Peyer's patch (tissue), 4 donors: ENCODE results near the gene CLCN4. TPM values are rescaled to one million over a fixed set of nuclear protein-coding genes. Genes with fewer than 3 reads are reported as not detected.

Experiments used
- DNase-seq, 3 donors: peaks; one replicate each; pipeline ENCODE4 v3.0.0-alpha.2; 2017 to 2019
- H3K27ac ChIP-seq, 4 donors: fragments of 200-600 bp; sonication (generic); one replicate each; pipeline ENCODE4 v1.5.1; 2016 to 2019
- H3K27me3 ChIP-seq, 2 donors: fragments of 200-600 bp; sonication (generic); one replicate each; pipeline ENCODE4 v1.5.1; 2019
- H3K36me3 ChIP-seq, 3 donors: fragments of 200-600 bp; sonication (generic); one replicate each; pipeline ENCODE4 v1.5.1; 2016 to 2019
- H3K4me1 ChIP-seq, 4 donors: fragments of 200-600 bp; sonication (generic); one replicate each; pipeline ENCODE4 v1.5.1; 2016 to 2019
- H3K4me3 ChIP-seq, 4 donors: fragments of 200-600 bp; sonication (generic); 1 replicate in 3 of 4; 2 replicates in 1 of 4; pipeline ENCODE4 v1.5.1; 2016 to 2019; ENCODE audit warnings: mild to moderate bottlenecking in 1 of 4
- H3K9me3 ChIP-seq, 4 donors: fragments of 200-600 bp; sonication (generic); one replicate each; pipeline ENCODE4 v1.5.1; 2016 to 2019; ENCODE audit warnings: mild to moderate bottlenecking in 1 of 4
- CTCF ChIP-seq, 6 experiments: fragments of 450-650 bp in 4 of 6; fragments of 200-600 bp in 2 of 6; sonication (generic) in 1 of 6; IDR thresholded peaks; one replicate each; pipeline ENCODE4 v1.5.1; 2017 to 2019; ENCODE audit warnings: antibody characterized with exemption in 6 of 6, mild to moderate bottlenecking in 3 of 6, moderate library complexity in 1 of 6
- POLR2A ChIP-seq, 2 donors: fragments of 450-650 bp; IDR thresholded peaks; one replicate each; pipeline ENCODE4 v1.5.1; 2017; ENCODE audit warnings: antibody characterized with exemption in 2 of 2, mild to moderate bottlenecking in 2 of 2, moderate library complexity in 2 of 2
- total RNA-seq, 4 donors: library from RNA; depleted of rRNA; stranded (reverse); fragments of >200 nt; gene quantifications; one replicate each; pipeline ENCODE4 v1.1.0, GENCODE V29; 2016

The CLCN4 gene
- total RNA-seq, 4 donors from 2014 or later = 0.35 to 4.3 (median 1.7) TPM; not detected in 1

- Histone ChIP-seq H3K9me3 (no peaks in the 10 kb centered on the region), H3K4me1 (no peaks in the 10 kb centered on the region), H3K27ac (no peak overlapping the region), H3K4me3 (no peak overlapping the region), H3K36me3 (no peaks in the 10 kb centered on the region), H3K27me3 (no peaks in the 10 kb centered on the region)
- no peak for DNase-seq
- TF ChIP-seq CTCF (IDR thresholded peaks at IDR 0.05) = no peak
- no peak for TF ChIP-seq POLR2A (IDR thresholded peaks at IDR 0.05)
These were observed 55.6 kb downstream of the CLCN4 start for GRCh38 chrX:10212395-10212794.

GRCh38 chrX:10213716-10214115 lies 56.9 kb downstream of the CLCN4 start:
- no peaks in the 10 kb centered on the region for H3K4me1 ChIP-seq
- no peak overlapping the region for H3K27ac ChIP-seq
- DNase-seq = no peak
- H3K9me3 ChIP-seq = no peaks in the 10 kb centered on the region
- no peaks in the 10 kb centered on the region for H3K27me3 ChIP-seq
- TF ChIP-seq CTCF (IDR thresholded peaks at IDR 0.05) (no peak), POLR2A (IDR thresholded peaks at IDR 0.05) (no peak)
- H3K4me3 ChIP-seq = no peak overlapping the region
- no peaks in the 10 kb centered on the region for H3K36me3 ChIP-seq

GRCh38 chrX:10216208-10216607 lies 59.4 kb downstream of the CLCN4 start:
- H3K36me3 ChIP-seq = no peaks in the 10 kb centered on the region
- no peaks in the 10 kb centered on the region for H3K4me1 ChIP-seq
- DNase-seq = no peak
- no peaks in the 10 kb centered on the region for H3K27me3 ChIP-seq
- no peak overlapping the region for H3K27ac ChIP-seq
- H3K9me3 ChIP-seq = no peaks in the 10 kb centered on the region
- TF ChIP-seq CTCF (IDR thresholded peaks at IDR 0.05) = no peak
- TF ChIP-seq POLR2A (IDR thresholded peaks at IDR 0.05) = no peak
- no peak overlapping the region for H3K4me3 ChIP-seq

- DNase-seq = no peak
- Histone ChIP-seq H3K36me3 (no peaks in the 10 kb centered on the region), H3K27me3 (no peaks in the 10 kb centered on the region), H3K9me3 (no peaks in the 10 kb centered on the region), H3K27ac (no peak overlapping the region), H3K4me3 (no peak overlapping the region), H3K4me1 (no peaks in the 10 kb centered on the region)
- no peak for TF ChIP-seq CTCF (IDR thresholded peaks at IDR 0.05)
- TF ChIP-seq POLR2A (IDR thresholded peaks at IDR 0.05) = no peak
These were observed 60.4 kb downstream of the CLCN4 start for GRCh38 chrX:10217198-10217597.

GRCh38 chrX:10221651-10222050 lies 64.9 kb downstream of the CLCN4 start:
- H3K9me3 ChIP-seq = no peaks in the 10 kb centered on the region

More at GRCh38 chrX:10221651-10222050, 64.9 kb downstream of the CLCN4 start:
- no peaks in the 10 kb centered on the region for H3K36me3 ChIP-seq
- no peak overlapping the region for H3K4me3 ChIP-seq
- H3K27ac ChIP-seq = no peak overlapping the region
- H3K4me1 ChIP-seq = no peaks in the 10 kb centered on the region
- no peak for TF ChIP-seq CTCF (IDR thresholded peaks at IDR 0.05)
- TF ChIP-seq POLR2A (IDR thresholded peaks at IDR 0.05) = no peak
- no peaks in the 10 kb centered on the region for H3K27me3 ChIP-seq
- no peak for DNase-seq
